ENCODE results near the gene CTU1.

CTU1 gene

GRCh38 chr19:51131780-51132680 lies 23.8 kb upstream of the CTU1 start:
- DNase-seq: peak; percentile 23 to 50

GRCh38 chr19:51129716-51130115 lies 21.5 kb upstream of the CTU1 start:
- no peak for DNase-seq

- no peak for DNase-seq
Measured at GRCh38 chr19:51128227-51128626, 20.0 kb upstream of the CTU1 start.

GRCh38 chr19:51127755-51128154 lies 19.5 kb upstream of the CTU1 start:
- peak in 1 of 2 donors; percentile 63 for DNase-seq

- DNase-seq: no peak
Measured at GRCh38 chr19:51127032-51127431, 18.8 kb upstream of the CTU1 start.

- no peak for DNase-seq
Measured at GRCh38 chr19:51125421-51126075, 17.3 kb upstream of the CTU1 start.

GRCh38 chr19:51124729-51125128 lies 16.5 kb upstream of the CTU1 start, which contains the start of gene SIGLEC9:
SIGLEC9 (plus strand) TSS chr19:51124906; CDS start chr19:51124975, 69 bp downstream.
- peak in 1 of 2 donors; percentile 26 for DNase-seq

- no peak for DNase-seq
Measured at GRCh38 chr19:51124216-51124615, 16.0 kb upstream of the CTU1 start.

- DNase-seq: no peak
Measured at GRCh38 chr19:51123802-51124201, 15.6 kb upstream of the CTU1 start.

GRCh38 chr19:51123381-51123800 lies 15.2 kb upstream of the CTU1 start:
- DNase-seq: peak; percentile 65 to 66

GRCh38 chr19:51122112-51122981 lies 14.1 kb upstream of the CTU1 start:
- DNase-seq: peak in 1 of 2 donors; percentile 28

GRCh38 chr19:51121257-51121656 lies 13.0 kb upstream of the CTU1 start:
- peak in 1 of 2 donors; percentile 30 for DNase-seq

GRCh38 chr19:51120160-51120559 lies 12.0 kb upstream of the CTU1 start:
- DNase-seq: no peak

- no peak for DNase-seq
Measured at GRCh38 chr19:51119611-51120010, 11.4 kb upstream of the CTU1 start.

GRCh38 chr19:51119101-51119500 lies 10.9 kb upstream of the CTU1 start:
- no peak for DNase-seq

- DNase-seq: peak in 1 of 2 donors; percentile 37
Measured at GRCh38 chr19:51116736-51117286, 8.6 kb upstream of the CTU1 start.

GRCh38 chr19:51114087-51114729 lies 6.0 kb upstream of the CTU1 start:
- peak in 1 of 2 donors; percentile 17 for DNase-seq

- DNase-seq: no peak
Measured at GRCh38 chr19:51111606-51112005, 3.4 kb upstream of the CTU1 start.

GRCh38 chr19:51110666-51110971 lies 2.4 kb upstream of the CTU1 start:
- DNase-seq: no peak

- DNase-seq: no peak
Measured at GRCh38 chr19:51108805-51109146, 567 bp upstream of the CTU1 start.

- no peak for DNase-seq
Measured at GRCh38 chr19:51107406-51108065, 673 bp downstream of the CTU1 start.

- no peak for DNase-seq
Measured at GRCh38 chr19:51103926-51104341, 4.3 kb downstream of the CTU1 start.
